ENCODE data around the gene SYT12.

Gene SYT12

GRCh38 chr11:67016550-67016949 is 6.4 kb upstream of the SYT12 start:
- no peak overlapping the region for H3K4me3 ChIP-seq (ENCODE audit: control insufficient read depth, low read depth, low read length)
- DNase-seq (ENCODE audit: low read depth), result no peak
- TF ChIP-seq, protein P1, sequence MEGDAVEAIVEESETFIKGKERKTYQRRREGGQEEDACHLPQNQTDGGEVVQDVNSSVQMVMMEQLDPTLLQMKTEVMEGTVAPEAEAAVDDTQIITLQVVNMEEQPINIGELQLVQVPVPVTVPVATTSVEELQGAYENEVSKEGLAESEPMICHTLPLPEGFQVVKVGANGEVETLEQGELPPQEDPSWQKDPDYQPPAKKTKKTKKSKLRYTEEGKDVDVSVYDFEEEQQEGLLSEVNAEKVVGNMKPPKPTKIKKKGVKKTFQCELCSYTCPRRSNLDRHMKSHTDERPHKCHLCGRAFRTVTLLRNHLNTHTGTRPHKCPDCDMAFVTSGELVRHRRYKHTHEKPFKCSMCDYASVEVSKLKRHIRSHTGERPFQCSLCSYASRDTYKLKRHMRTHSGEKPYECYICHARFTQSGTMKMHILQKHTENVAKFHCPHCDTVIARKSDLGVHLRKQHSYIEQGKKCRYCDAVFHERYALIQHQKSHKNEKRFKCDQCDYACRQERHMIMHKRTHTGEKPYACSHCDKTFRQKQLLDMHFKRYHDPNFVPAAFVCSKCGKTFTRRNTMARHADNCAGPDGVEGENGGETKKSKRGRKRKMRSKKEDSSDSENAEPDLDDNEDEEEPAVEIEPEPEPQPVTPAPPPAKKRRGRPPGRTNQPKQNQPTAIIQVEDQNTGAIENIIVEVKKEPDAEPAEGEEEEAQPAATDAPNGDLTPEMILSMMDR (IDR thresholded peaks at IDR 0.05; ENCODE audit: control insufficient read depth, insufficient read depth, low read depth, low read length, missing control alignments), result no peak

GRCh38 chr11:67020949-67021348 is 2.0 kb upstream of the SYT12 start:
- DNase-seq (ENCODE audit: low read depth), result no peak
- TF ChIP-seq, protein P1 (IDR thresholded peaks at IDR 0.05; ENCODE audit: control insufficient read depth, insufficient read depth, low read depth, low read length, missing control alignments), result no peak
- no peak overlapping the region for H3K4me3 ChIP-seq (ENCODE audit: control insufficient read depth, low read depth, low read length)

DNA sequence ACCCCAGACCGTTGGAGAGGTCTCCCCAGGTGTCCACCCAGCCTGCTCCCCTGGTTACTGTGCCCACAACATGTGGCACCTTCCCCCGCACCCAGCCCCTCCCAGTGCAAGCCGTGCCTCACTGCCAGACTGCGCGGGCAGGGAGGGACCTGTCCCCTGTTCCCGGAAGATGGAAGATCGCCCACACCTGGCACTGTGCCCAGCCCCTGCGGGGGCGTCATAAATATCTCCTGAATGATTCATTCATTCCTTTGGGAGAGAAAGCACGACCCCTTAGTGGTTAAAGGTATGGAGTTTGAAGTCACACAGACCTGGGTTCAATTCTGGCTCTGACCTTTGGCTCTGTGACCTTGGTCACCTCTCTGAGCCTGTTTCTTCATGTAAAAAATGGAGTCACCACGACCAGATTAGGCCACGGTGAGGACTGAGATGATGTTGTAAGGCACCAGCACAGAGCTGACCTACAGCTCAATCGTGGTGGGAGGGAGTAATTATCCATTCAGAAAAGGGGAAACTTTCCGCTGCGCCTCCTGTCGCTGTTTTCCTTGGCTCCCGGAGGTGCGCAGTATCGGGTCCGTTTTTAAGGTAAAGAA is 497 bp upstream of the SYT12 start:
- no peak for DNase-seq (ENCODE audit: low read depth)
- TF ChIP-seq, protein P1 (IDR thresholded peaks at IDR 0.05; ENCODE audit: control insufficient read depth, insufficient read depth, low read depth, low read length, missing control alignments), result no peak
- peak overlapping the region; percentile 47 for H3K4me3 ChIP-seq (ENCODE audit: control insufficient read depth, low read depth, low read length)

GRCh38 chr11:67023957-67024353 is 1.0 kb downstream of the SYT12 start:
- TF ChIP-seq, protein P1 (IDR thresholded peaks at IDR 0.05; ENCODE audit: control insufficient read depth, insufficient read depth, low read depth, low read length, missing control alignments), result no peak
- no peak overlapping the region; the same call in 1 of the 2 replicates for H3K4me3 ChIP-seq (ENCODE audit: control insufficient read depth, low read depth, low read length)

DNA sequence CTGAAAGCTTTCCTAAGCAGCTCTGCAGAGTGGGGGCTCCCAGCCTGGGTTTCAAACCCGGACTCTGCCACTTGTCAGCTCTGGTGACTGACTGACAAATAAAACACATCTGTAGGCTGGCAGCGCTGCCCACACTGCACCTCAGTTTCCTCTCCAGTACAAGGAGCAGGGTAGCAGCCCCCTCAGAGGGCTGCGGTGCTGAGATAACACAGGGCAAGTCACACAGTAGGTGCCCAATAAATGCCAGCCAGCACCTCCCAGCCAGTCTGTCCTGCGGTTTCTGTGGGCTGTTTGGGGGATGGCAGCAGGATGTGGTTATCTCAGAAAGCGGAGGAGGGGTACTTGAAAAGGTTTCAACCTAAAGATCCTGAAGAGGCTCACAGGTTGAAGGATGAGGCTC is 1.5 kb downstream of the SYT12 start:
- DNase-seq (ENCODE audit: low read depth), result no peak
- TF ChIP-seq, protein P1 (IDR thresholded peaks at IDR 0.05; ENCODE audit: control insufficient read depth, insufficient read depth, low read depth, low read length, missing control alignments), result no peak
- H3K4me3 ChIP-seq (ENCODE audit: control insufficient read depth, low read depth, low read length), result no peak overlapping the region

More at GRCh38 chr11:67023957-67024353, 1.0 kb downstream of the SYT12 start:
- no peak for DNase-seq (ENCODE audit: low read depth)

DNA sequence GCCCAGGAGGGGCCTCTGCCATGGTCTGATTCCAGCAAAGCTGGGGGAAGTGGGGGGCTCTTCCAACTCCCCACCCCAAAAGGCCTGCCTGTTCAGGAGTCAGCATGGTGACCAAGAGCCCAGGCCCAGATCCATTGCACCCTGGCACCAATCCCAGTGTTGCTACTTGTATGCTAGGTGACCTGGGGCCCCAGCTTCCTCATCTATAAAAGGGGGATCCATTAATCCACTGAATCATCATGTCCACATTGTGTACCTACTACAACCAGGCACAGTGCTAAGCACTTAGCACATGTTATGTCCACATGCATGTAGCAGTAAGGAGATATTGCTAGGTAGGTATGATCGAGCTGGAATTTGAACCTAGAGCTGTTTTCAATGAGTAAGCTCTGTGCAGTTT is 2.0 kb downstream of the SYT12 start:
- H3K4me3 ChIP-seq (ENCODE audit: control insufficient read depth, low read depth, low read length), result no peak overlapping the region
- no peak for DNase-seq (ENCODE audit: low read depth)
- TF ChIP-seq, protein P1 (IDR thresholded peaks at IDR 0.05; ENCODE audit: control insufficient read depth, insufficient read depth, low read depth, low read length, missing control alignments), result no peak
